MV-4-11 (cell line): ENCODE results near the gene TEKTIP1.
"Not testable (repeated sequence)": the region's sequence is repeated elsewhere in the genome, so short reads cannot be mapped to it uniquely, and the experiment has no call there.

Source experiments
- DNase-seq: peaks from one replicate; lab custom pipeline; 2025; lab: John Stamatoyannopoulos, UW

TEKTIP1 gene

DNA sequence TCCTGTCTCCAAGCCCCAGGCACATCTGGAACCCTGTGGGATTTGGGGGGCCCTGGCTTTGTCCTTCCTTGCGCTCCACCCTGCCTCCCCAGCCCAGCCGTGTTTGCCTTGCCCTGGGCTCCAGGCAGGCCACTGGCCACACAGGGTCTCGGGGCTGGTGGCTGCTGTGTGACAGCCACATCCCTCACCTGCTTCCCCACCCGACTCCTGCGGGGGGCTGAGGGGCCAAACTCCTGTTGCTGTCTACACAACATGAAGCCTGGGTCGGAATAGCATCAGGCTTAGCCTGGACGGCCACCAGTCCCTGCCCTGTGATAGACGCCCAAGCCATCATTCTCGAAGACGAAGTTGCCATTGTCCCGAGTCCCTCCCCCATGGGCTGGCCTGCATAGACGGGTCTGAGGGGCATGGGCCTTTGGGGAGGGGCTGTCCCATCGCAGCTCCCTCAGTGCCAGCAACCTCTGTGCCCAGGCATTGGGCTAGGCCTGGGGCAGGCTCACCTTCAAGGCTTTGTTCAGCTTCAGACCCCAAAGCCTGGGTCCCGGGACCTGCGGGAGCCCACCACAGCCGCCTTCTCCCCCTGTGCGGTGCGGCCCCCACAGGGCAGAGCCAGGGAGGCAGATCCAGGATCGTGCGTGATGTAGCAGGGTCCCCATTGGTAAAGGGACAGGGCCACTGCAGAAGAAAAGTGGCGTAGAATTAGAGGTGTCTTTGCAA, 15.5 kb upstream of the TEKTIP1 start:
- DNase-seq = no peak

- DNase-seq = no peak
These were observed 14.7 kb upstream of the TEKTIP1 start for GRCh38 chr19:3524078-3524842.

DNA sequence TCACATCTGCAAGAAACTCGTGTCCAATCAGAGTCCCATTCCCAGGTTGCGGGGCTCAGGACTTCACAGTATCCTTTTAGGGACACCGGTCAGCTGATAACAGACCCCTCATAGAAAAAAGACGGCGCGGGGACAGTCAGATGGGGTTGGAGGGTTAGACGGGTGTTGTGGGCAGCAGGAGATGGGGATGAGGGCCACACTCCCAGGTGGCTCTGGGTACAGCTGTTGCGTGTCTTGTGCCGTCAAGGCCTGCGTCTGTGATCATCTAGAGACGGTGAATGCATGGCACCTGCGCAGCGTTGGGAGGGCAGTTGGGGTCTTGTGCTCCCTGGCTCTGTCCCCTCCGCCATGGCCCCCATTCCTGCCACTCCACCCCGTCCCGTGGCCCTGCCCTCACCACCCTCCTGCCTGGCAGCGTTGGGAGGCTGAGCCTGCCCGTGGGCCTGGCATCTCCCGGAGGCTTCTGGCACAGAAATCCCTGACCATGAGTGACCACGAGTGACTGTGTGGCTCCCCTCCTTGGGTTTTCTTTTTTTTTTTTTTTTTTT, 14.0 kb upstream of the TEKTIP1 start:
- DNase-seq = no peak

DNA sequence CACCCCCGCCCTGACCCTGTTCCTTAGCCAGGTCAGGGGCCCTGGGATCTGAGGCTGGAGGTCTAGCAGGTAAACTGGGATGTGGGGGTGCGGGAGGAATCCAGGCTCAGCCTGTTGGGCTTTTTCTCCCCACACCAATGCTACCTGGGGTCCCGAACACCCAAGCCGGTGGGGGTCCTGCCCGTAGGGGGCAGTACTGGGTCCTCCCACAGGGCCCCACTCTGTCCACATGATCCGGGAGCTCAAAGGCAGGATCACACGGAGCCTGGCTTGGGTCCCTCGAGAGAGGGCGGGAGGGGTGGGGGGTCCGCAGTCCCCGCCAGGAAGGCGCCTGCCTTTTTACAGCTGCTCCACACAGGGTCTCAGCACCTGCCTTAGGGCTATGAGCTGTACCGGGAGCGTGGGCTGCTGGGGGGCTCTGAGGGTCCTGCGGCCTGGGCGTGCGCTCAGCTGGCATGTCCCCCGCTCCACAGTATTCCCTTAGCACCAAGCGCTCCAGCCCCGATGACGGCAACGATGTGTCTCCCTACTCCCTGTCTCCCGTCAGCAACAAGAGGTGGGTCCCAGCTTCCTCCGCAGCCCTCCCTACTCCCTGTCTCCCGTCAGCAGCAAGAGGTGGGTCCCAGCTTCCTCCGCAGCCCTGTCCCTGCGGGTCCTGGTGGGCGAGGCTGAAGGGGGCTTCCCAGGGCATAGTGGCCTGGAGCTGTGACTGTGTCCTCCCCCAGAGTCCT, 12.3 kb upstream of the TEKTIP1 start:
- DNase-seq = no peak

DNA sequence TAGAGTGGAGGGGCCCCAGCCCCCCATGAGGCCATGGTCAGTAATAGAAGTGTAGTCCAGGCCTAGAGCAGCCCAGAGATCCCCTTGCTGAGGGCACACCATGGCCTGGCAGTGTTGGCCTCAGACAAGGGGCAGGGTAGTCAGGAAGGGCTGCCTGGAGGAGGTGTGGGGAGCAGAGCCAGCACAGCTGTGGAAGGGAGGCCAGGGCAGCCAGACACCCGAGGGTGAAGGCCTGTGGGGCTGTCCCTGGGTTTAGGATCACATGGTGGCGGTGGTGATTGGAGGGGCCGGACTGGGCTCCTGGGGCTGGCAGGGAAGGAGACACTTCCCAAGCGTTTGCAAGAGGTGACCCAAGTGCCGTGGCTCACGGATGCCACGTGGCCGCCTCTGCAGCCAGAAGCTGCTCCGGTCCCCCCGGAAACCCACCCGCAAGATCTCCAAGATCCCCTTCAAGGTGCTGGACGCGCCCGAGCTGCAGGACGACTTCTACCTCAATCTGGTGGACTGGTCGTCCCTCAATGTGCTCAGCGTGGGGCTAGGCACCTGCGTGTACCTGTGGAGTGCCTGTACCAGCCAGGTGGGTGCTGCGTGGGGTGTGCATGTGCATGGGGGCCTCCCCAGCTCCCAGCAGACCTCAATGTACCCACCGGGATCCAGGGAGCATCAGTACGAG, 11.6 kb upstream of the TEKTIP1 start:
- no peak for DNase-seq

DNA sequence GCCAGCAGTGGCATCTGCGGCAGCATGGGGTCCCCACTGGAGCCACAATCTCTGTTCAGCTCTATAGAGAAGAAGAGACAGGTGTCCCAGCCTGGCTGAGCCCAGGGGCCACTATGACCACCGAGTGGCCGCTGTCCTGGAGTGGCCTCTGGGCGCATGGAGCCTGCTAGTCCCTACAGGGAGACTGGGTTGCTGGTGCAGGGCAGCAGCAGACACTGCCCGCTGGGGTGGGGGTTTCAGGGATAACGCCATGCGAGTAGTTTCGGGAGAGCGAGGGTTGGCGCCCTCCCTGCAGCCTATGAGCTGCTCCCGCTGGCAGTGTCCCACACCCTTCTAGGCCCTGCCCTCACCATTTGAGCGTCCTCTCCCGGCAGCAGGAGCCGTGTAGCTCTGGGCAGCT, 10.9 kb upstream of the TEKTIP1 start:
- no peak for DNase-seq

- no peak for DNase-seq
These were observed 10.3 kb upstream of the TEKTIP1 start for GRCh38 chr19:3528539-3529211.

GRCh38 chr19:3529299-3529698, 9.7 kb upstream of the TEKTIP1 start:
- DNase-seq = not testable (repeated sequence)

- no peak for DNase-seq
These were observed 8.6 kb upstream of the TEKTIP1 start for GRCh38 chr19:3530389-3530788.

DNA sequence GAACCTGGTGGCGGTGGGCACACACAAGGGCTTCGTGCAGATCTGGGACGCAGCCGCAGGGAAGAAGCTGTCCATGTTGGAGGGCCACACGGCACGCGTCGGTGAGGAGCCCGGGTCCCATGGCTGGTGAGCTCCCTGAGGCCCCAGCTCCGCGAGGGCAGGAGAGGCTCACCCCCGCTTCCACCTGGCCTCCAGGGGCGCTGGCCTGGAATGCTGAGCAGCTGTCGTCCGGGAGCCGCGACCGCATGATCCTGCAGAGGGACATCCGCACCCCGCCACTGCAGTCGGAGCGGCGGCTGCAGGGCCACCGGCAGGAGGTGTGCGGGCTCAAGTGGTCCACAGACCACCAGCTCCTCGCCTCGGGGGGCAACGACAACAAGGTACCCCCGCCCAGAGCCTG, 7.3 kb upstream of the TEKTIP1 start:
- DNase-seq = no peak

DNA sequence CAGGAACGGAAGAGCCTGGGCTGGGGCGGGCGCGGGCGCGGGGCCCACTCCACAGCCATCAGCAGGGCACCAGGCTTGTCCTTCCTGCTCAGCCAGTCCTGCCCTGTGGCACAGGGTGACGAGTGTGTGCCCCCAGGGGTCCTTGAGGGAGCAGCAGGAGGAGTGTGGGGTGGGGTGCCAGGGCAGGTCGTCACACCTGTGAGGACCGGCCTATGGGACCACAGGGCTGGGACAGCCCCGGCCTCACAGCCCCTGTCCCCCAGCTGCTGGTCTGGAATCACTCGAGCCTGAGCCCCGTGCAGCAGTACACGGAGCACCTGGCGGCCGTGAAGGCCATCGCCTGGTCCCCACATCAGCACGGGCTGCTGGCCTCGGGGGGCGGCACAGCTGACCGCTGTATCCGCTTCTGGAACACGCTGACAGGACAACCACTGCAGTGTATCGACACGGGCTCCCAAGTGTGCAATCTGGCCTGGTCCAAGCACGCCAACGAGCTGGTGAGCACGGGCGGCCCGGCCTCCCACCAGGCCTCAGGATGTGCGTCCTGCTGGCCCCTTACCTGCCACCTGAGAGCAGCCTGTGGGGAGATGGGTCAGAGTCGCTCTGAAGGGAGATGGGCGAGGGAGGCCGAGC, 6.7 kb upstream of the TEKTIP1 start:
- no peak for DNase-seq

- no peak for DNase-seq
These were observed 5.9 kb upstream of the TEKTIP1 start for GRCh38 chr19:3533033-3533432.

GRCh38 chr19:3533563-3534216, 5.3 kb upstream of the TEKTIP1 start:
- no peak for DNase-seq

GRCh38 chr19:3534375-3535234, 4.4 kb upstream of the TEKTIP1 start:
- DNase-seq = no peak

- no peak for DNase-seq
These were observed 3.8 kb upstream of the TEKTIP1 start for GRCh38 chr19:3535235-3535535.

DNA sequence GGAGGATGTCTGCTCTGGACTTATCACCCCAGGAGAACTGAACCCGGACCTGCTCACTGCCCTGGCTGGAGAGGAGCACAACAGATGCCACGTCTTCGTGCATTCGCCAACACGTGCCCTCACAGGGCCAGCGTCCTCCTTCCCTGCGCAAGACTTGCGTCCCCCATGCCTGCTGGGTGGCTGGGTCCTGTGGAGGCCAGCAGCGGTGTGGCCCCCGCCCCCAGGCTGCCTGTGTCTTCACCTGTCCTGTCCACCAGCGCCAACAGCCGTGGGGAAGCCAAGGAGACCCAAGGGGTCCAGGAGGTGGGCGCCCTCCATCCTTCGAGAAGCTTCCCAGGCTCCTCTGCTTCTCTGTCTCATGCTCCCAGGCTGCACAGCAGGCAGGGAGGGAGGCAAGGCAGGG, 3.4 kb upstream of the TEKTIP1 start:
- DNase-seq = no peak

DNA sequence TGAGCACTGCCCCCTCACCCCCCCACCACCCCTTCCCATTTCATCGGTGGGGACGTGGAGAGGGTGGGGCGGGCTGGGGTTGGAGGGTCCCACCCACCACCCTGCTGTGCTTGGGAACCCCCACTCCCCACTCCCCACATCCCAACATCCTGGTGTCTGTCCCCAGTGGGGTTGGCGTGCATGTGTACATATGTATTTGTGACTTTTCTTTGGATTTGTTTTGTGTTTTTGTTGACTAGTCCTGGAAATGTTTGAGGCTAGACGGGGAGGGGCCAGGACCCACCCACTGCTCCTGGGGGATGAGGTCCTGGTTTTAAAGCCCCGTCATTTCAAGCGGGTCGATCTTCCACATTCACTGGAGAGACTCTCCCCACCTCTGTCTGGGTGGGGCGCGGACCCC, 3.0 kb upstream of the TEKTIP1 start:
- no peak for DNase-seq

- peak; percentile 41 for DNase-seq
These were observed 2.4 kb upstream of the TEKTIP1 start for GRCh38 chr19:3536429-3537100.

DNA sequence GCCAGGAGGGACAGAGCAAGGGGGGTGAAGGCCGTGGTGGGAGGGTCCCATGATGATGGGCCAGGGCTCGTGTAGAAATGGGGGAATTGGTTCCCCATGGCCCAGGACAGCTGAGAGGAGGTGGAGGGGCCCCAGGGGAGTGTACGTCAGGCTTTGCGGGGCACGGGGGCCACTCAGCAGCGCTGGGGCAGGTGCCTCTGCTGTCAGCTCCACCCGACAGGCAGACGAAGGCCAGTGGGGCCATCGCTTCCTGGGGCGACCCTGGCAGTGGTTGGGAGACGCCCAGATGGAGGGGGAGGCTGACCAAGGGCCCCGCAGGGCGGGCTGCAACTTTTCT, 1.9 kb upstream of the TEKTIP1 start:
- DNase-seq = no peak
